ENCODE measurements around the gene RASL12.
"Not testable (repeated sequence)": the region's sequence is repeated elsewhere in the genome, so short reads cannot be mapped to it uniquely, and the experiment has no call there.

The RASL12 gene

GRCh38 chr15:65091946-65092770 lies 24.4 kb upstream of the RASL12 start:
- DNase-seq: no peak

DNA sequence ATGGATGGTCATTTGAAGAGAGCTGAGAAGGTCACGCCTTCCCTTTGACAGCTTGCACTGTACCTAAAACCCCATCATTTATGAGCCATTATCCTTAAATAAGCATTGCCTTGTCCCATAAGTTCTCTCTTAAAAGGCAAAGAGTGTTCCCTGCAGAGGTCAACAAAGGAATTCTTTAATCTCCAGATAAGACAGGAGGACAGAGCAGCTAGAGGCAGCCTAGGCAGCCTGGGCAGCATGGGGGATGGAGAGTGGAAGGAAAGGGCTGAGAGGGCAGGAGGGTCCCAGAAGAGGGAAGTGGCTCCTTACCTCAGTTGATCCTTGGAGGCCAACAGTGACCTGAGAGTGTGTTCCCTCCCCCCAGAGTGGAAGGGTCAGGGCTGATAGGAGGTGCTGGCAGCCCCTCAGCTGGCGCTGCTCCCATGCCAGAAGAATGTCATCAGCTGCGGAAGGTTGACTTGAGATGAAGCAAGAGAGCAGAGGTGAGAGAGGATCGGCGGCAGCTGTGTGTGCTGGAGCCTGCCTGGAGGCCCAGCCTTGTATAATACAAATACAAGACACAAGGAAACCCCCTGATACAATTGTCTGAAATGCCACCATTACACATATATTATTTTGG lies 21.5 kb upstream of the RASL12 start:
- no peak for DNase-seq

DNA sequence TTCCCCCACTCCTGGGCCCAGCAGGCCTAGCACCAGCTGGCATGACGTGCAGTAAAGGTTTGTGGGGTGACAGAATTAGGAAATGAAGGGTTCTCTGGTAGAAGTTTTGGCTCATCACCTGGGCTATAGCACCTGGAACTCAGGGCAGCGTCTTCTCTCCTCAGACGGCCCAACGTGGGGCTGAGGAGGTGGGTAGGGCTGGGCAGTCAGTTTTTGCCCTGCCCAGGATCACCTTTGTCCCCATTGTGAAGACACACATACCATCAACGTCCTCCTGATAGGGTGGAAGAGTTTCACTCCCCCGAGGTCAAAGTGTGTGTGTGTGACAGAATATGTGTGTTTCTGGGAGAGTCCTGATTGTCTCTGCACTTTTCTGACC lies 20.8 kb upstream of the RASL12 start:
- no peak for DNase-seq

DNA sequence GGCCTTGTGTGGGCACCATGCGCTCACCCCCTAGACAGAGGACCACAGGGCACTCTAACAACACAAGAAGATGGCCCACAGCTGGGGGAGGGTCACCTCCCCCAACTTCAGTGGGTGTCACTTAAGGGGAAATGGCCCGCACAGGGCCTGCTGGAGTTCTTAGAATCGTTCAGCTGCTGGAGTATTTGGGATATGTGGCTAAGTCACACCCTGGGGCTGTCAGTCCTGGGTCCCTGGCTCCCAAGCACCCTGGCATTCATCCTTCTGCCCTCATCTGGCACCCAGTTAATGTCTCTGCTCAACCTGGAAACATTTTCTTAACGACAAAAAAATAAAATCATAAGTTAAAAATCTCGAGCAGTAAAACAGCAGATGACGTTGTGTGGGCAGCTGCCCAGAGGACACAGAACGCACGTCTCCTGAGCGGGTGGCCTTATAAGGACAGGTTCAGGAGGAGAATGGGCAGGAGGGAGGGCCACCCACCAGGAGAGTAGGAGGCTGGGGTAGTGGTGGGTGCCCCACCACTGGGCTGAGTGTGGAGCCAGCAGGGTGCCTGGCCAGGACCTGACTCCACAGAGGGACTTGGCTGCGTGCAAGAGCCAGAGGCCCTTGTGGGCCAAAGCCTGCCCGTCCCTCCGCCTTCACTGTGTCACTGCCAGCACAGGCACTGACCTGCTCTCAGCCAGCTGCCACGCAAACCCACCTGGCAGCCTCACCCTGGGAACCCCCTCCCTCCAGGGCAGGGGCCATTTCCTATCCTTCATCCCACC lies 20.3 kb upstream of the RASL12 start:
- no peak for DNase-seq

- no peak for DNase-seq
Measured at GRCh38 chr15:65087411-65087810, 19.6 kb upstream of the RASL12 start.

GRCh38 chr15:65086680-65087111 lies 18.9 kb upstream of the RASL12 start:
- DNase-seq: no peak

DNA sequence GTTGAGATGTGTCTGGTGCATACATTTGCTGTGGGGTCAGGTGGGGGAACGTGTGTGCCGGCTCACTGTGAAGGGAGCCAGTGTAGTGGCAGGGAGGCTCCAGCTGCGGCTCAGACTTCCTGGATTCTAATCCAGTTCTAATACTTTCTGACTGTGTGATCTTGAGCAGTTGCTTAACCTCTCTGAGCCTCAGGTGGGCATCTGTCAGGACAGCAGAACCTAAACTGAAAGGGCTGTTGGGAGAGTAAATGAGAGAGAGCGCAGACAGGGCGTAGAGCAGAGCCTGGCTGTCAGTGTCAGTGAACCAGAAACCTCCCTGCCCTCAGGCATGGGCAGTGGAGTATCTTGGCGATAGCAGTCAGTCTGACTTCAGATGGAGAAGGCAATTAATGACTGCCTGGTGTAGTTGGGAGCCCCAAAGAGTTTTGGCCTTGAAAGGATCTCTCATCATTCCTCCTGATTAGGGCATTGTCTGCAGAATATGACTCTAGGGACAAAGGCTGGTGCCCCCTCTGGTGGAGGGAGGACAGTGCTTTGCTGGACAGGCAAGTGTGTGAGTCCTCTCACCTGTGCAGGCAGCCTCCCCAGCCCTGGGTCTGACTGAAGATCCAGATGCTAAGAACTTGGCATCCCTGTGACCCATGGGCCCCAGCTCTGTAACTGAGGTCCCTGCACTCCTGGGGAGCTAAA lies 18.3 kb upstream of the RASL12 start:
- peak; percentile 33 for DNase-seq

DNA sequence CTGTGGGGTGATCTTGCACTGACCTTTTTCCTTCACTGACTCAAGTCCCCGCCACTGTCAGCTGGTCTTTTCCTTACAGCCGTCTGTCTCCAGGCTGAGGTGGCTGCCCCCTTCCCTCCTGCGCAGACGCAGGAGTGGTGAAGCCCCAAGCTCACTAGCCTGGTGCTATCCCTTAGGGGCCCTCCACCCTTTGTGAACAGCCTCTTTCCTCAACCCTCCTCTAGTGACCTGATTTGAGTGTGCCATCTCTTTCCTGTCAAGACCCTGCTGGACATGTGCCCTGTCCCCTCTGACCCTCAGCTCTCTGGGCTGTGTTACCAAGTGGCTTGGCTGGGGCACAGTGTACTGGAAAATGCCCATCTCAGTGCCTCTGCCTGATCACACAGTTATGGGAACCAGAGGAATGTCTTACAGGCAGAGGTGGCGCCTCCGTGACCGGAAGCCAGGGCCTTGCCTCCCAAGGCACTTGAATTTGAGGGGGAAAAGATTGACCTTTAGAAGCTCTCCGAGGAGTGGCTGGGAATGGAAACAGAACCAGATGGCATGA lies 17.5 kb upstream of the RASL12 start:
- DNase-seq: no peak

- no peak for DNase-seq
Measured at GRCh38 chr15:65084500-65085206, 16.9 kb upstream of the RASL12 start.

GRCh38 chr15:65083262-65083701 lies 15.5 kb upstream of the RASL12 start:
- DNase-seq: no peak

DNA sequence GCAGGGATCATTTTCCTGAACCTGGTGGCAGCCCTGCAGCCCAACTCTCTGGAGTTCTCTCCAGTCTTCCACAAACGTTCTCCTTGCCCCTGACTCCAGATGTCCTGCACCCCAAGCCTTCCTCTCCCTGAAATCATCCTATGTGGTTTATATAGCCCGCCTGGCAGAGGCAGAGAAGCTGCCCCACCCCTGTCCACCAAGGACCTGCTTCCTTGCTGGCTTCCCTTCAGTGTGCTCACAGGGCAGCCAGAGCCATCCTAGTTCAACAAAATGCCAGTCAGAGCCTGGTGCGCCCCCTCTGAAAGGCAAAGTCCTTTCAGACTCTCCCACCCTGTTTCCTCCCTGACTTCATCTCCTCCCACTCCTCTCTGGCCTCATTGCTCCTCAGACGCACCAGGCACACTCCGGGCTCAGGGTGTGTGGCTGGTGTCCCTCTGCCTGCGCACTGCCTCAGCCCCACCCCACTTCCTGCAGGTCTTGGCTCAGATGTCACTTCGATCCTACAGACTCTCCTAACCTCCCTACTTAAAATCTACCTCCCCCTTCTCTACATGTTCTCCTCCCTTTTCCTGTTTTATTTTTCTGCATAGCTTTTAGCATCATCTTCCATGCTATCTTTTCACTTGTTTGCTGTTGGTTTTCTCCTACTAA lies 14.6 kb upstream of the RASL12 start:
- DNase-seq: peak; percentile 31

- DNase-seq: peak; percentile 60
Measured at GRCh38 chr15:65081758-65082157, 14.0 kb upstream of the RASL12 start.

- no peak for DNase-seq
Measured at GRCh38 chr15:65081270-65081669, 13.5 kb upstream of the RASL12 start.

- DNase-seq: no peak
Measured at GRCh38 chr15:65079580-65079979, 11.8 kb upstream of the RASL12 start.

DNA sequence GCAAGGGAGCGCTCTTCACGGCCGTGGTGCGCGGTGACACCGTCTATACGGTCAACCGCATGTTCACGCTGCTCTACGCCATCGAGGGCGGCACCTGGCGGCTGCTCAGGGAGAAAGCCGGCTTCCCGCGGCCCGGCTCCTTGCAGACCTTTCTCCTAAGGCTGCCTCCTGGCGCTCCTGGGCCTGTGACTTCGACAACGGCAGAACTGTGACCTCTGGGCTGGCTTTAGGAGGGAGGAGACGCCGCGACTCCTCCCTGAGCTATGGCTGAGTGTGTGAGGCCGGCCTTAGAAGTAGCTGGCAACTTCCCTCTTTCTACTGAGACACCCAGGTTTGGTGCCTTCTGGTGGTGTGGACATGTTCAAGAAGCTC lies 10.2 kb upstream of the RASL12 start:
- DNase-seq: peak; percentile 73

DNA sequence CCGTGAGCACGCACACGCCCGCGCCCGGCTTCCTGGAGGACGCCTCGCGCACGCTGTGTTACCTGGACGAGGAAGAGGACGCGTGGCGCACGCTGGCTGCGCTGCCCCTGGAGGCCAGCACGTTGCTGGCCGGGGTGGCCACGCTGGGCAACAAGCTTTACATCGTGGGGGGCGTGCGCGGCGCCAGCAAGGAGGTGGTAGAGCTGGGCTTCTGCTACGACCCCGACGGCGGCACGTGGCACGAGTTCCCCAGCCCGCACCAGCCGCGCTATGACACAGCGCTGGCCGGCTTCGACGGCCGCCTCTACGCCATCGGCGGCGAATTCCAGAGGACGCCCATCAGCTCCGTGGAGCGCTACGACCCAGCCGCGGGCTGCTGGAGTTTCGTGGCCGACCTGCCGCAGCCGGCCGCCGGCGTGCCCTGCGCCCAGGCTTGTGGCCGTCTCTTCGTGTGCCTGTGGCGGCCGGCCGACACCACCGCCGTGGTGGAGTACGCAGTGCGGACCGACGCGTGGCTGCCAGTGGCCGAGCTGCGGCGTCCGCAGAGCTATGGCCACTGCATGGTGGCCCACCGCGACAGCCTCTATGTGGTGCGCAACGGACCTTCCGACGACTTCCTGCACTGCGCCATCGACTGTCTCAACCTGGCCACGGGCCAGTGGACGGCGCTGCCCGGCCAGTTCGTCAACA lies 9.6 kb upstream of the RASL12 start:
- no peak for DNase-seq

GRCh38 chr15:65076486-65077290 lies 8.9 kb upstream of the RASL12 start, which contains the start of gene KBTBD13:
Gene KBTBD13, plus strand, starts transcription at chr15:65076746. Its CDS starts 70 bp downstream, at chr15:65076816.
- DNase-seq: no peak

GRCh38 chr15:65075607-65076395 lies 8.0 kb upstream of the RASL12 start:
- not testable (repeated sequence) for DNase-seq

GRCh38 chr15:65074946-65075345 lies 7.2 kb upstream of the RASL12 start:
- not testable (repeated sequence) for DNase-seq
